GM12892 (cell line): Measurements from ENCODE around the gene EDDM3A.

Experiments used
- POLR2A ChIP-seq: IDR thresholded peaks from 2 replicates; pipeline ENCODE4 v1.6.1; 2011; ENCODE audit warnings: low read depth, low read length, control low read depth
- POLR2AphosphoS5 ChIP-seq: IDR thresholded peaks from 2 replicates; pipeline ENCODE4 v1.6.1; 2011; ENCODE audit warnings: low read depth, low read length, control low read depth
- TAF1 ChIP-seq: IDR thresholded peaks from 2 replicates; pipeline ENCODE4 v1.6.1; 2011; ENCODE audit warnings: low read depth, mild to moderate bottlenecking, control low read depth, low read length, borderline replicate concordance

- no peak for TF ChIP-seq TAF1
- TF ChIP-seq POLR2AphosphoS5: no peak
- no peak for TF ChIP-seq POLR2A
Measured at GRCh38 chr14:20743556-20743955, 2.1 kb upstream of the EDDM3A start.
